ENCODE measurements around the gene TSFM. TPM values are rescaled to one million over a fixed set of nuclear protein-coding genes. Genes with fewer than 3 reads are reported as not detected.

The TSFM gene
- total and polyA plus RNA-seq, 9 of the 15 experiments (the other 6 are each of a cell fraction or from before 2014, with no cell fraction given), result 44.6 to 198 (median 60.2) TPM

DNA sequence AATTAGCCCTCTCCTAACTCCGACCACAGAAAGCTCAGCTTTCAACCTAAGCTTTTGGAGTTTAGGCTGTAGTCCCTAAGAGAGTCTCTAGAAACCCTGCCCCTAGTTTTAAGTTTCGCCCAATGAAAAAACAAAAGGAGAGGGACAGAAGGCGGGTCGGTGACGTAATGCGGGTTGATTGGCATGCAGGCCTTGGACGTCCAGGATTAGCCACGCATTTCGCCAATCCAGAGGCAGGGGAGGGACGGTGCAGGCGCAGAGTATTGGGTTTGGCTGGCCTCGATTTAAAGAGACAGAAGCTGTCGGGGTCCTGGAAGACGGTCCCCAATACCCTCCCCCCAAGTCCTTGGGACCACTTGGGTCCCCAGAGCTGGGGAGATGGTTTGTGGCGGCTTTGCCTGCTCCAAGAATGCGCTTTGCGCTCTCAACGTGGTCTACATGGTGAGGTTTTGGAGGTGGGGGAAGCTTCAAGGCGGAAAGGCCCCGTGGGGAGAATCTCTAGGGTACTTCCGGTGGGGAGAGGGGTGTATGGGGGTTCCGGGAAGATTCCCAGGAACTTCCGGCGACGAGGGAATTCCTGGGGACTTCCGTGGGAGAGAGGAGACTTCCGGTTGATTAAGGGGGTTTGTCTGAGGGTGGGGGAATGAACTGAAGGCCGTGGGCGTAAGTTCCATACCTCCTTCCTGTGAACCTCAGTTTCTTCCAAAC, 37.7 kb upstream of the TSFM start, which contains the start of gene TSPAN31 (continued):
- TF ChIP-seq MYC (IDR thresholded peaks at IDR 0.05; ENCODE audit: low read depth, low read length), result no peak; the same call in 1 of the 2 replicates
- peak; percentile 60; the same call in 1 of the 2 replicates for TF ChIP-seq MYC (CRISPR knock-in tag; IDR thresholded peaks at IDR 0.05; ENCODE audit: borderline replicate concordance, low read depth)
- TF ChIP-seq, protein P1, sequence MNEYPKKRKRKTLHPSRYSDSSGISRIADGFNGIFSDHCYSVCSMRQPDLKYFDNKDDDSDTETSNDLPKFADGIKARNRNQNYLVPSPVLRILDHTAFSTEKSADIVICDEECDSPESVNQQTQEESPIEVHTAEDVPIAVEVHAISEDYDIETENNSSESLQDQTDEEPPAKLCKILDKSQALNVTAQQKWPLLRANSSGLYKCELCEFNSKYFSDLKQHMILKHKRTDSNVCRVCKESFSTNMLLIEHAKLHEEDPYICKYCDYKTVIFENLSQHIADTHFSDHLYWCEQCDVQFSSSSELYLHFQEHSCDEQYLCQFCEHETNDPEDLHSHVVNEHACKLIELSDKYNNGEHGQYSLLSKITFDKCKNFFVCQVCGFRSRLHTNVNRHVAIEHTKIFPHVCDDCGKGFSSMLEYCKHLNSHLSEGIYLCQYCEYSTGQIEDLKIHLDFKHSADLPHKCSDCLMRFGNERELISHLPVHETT (CRISPR knock-in tag; conservative IDR thresholded peaks at IDR 0.05 in 1 of 2, IDR thresholded peaks at IDR 0.05 in 1 of 2), result peak in 1 of 2 experiments; percentile 75; a peak in 1 of 4 replicates
- peak in 1 of 2 experiments; percentile 23; a peak in 1 of 4 replicates for TF ChIP-seq HDAC1 (IDR thresholded peaks at IDR 0.05)
- peak; percentile 88; the same call in 1 of the 2 replicates for TF ChIP-seq PHTF2 (CRISPR knock-in tag; IDR thresholded peaks at IDR 0.05)
- TF ChIP-seq, protein P2, sequence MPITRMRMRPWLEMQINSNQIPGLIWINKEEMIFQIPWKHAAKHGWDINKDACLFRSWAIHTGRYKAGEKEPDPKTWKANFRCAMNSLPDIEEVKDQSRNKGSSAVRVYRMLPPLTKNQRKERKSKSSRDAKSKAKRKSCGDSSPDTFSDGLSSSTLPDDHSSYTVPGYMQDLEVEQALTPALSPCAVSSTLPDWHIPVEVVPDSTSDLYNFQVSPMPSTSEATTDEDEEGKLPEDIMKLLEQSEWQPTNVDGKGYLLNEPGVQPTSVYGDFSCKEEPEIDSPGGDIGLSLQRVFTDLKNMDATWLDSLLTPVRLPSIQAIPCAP (CRISPR knock-in tag; IDR thresholded peaks at IDR 0.05; ENCODE audit: borderline replicate concordance), result no peak
- peak; percentile 85 for TF ChIP-seq POLR2A (conservative IDR thresholded peaks at IDR 0.05)
- no peak for TF ChIP-seq GTF2A2 (tag; IDR thresholded peaks at IDR 0.05)
- no peak for TF ChIP-seq ZNF785 (CRISPR knock-in tag; IDR thresholded peaks at IDR 0.05)
- peak; percentile 99 for TF ChIP-seq ATF7 (IDR thresholded peaks at IDR 0.05)
- no peak for TF ChIP-seq ZNF695 (CRISPR knock-in tag; IDR thresholded peaks at IDR 0.05)
- TF ChIP-seq SAP30 (IDR thresholded peaks at IDR 0.05; ENCODE audit: borderline replicate concordance, insufficient read depth, low read depth, low read length, poor library complexity, severe bottlenecking), result no peak
- TF ChIP-seq COPS2 (conservative IDR thresholded peaks at IDR 0.05), result no peak
- TF ChIP-seq PYGO2 (tag; IDR thresholded peaks at IDR 0.05), result no peak
- TF ChIP-seq, protein P3, sequence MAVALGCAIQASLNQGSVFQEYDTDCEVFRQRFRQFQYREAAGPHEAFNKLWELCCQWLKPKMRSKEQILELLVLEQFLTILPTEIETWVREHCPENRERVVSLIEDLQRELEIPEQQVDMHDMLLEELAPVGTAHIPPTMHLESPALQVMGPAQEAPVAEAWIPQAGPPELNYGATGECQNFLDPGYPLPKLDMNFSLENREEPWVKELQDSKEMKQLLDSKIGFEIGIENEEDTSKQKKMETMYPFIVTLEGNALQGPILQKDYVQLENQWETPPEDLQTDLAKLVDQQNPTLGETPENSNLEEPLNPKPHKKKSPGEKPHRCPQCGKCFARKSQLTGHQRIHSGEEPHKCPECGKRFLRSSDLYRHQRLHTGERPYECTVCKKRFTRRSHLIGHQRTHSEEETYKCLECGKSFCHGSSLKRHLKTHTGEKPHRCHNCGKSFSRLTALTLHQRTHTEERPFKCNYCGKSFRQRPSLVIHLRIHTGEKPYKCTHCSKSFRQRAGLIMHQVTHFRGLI (CRISPR knock-in tag; IDR thresholded peaks at IDR 0.05), result no peak
- TF ChIP-seq, protein P4, sequence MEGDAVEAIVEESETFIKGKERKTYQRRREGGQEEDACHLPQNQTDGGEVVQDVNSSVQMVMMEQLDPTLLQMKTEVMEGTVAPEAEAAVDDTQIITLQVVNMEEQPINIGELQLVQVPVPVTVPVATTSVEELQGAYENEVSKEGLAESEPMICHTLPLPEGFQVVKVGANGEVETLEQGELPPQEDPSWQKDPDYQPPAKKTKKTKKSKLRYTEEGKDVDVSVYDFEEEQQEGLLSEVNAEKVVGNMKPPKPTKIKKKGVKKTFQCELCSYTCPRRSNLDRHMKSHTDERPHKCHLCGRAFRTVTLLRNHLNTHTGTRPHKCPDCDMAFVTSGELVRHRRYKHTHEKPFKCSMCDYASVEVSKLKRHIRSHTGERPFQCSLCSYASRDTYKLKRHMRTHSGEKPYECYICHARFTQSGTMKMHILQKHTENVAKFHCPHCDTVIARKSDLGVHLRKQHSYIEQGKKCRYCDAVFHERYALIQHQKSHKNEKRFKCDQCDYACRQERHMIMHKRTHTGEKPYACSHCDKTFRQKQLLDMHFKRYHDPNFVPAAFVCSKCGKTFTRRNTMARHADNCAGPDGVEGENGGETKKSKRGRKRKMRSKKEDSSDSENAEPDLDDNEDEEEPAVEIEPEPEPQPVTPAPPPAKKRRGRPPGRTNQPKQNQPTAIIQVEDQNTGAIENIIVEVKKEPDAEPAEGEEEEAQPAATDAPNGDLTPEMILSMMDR (IDR thresholded peaks at IDR 0.05 in 2 of 3, conservative IDR thresholded peaks at IDR 0.05 in 1 of 3; ENCODE audit: insufficient read depth in 2 of 3, low read depth in 1 of 3, low read length in 3 of 3), result 0 out of 6 replicates have a peak, but pooled peaks of 1 of the 3 experiments have one; percentile 0
- no peak for TF ChIP-seq ZNF436 (CRISPR knock-in tag; IDR thresholded peaks at IDR 0.05)
- TF ChIP-seq TBP (optimal IDR thresholded peaks at IDR 0.05; ENCODE audit: low read depth, low read length), result peak; percentile 68
- TF ChIP-seq, protein P5, sequence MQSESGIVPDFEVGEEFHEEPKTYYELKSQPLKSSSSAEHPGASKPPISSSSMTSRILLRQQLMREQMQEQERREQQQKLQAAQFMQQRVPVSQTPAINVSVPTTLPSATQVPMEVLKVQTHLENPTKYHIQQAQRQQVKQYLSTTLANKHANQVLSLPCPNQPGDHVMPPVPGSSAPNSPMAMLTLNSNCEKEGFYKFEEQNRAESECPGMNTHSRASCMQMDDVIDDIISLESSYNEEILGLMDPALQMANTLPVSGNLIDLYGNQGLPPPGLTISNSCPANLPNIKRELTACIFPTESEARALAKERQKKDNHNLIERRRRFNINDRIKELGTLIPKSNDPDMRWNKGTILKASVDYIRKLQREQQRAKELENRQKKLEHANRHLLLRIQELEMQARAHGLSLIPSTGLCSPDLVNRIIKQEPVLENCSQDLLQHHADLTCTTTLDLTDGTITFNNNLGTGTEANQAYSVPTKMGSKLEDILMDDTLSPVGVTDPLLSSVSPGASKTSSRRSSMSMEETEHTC (IDR thresholded peaks at IDR 0.05), result no peak
- no peak for TF ChIP-seq RBBP5 (IDR thresholded peaks at IDR 0.05; ENCODE audit: borderline replicate concordance, insufficient read depth, low read length, poor library complexity, severe bottlenecking)

All from K562 (cell line).